ENCODE results near the gene SMCO1. TPM values are rescaled to one million over a fixed set of nuclear protein-coding genes. Genes with fewer than 3 reads are reported as not detected.
A peak's percentile ranks its signal among the peaks of the same experiment; 100 is the strongest.

SMCO1 gene
- total RNA-seq, 1 donor from 2014 or later, result not detected

DNA sequence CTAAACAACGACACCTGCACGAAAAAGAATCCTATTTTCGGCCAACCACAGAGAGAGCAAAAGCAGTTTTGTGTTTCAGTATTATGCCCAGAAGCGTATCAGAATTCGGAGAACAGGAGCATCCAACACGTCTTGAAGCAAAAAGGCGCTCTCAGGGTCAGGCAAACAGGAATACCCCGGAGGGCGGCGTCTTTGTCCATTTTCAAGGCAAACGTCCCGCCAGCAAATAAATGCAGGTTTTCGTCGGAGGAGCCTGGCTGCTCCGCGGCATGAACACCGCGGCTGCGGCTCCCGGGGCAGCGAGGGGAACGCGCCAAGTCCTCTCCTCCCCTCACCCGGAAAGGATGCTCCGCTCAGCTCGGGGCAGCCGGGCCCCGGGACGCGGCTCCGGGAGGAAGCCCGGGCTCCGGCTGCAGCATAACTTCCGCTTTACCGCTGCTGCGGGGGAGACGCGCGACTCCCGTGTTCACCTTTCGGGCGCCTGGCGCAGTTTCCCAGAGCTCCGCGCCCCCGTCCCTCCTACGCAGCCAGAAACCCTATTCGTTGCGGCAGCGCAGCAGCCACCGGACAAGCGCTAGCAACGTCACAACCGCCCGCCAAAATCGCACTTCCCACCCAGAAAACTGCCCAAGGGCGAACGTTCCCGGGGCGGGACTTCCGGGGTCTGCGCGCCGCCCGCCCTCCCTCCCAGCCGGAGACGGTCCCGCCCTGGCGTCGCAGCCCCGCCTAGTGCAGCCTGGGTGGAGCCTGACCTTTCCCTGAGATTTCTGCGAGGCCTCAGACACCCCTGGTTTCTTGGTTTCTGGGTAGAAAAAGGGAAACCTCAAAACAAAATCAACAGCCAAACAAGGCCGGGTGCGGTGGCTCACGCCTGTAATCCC lies 11.7 kb downstream of the SMCO1 start, which contains the start of gene RNF168:
RNF168 (minus strand) TSS at position 573 of the 881 bp plus-strand sequence. CDS start 595 bp downstream, outside the sequence.
- peak; percentile 92 for DNase-seq (ENCODE audit: extremely low spot score, unreplicated experiment)
- peaks cover 3% of the 10 kb centered on the region for H3K27me3 Mint-ChIP-seq
- peak within 1 kb of the TSS; percentile 97 for H3K27ac Mint-ChIP-seq
- H3K36me3 Mint-ChIP-seq, result peaks cover 16% of the 10 kb centered on the region
- TF ChIP-seq, protein P1, sequence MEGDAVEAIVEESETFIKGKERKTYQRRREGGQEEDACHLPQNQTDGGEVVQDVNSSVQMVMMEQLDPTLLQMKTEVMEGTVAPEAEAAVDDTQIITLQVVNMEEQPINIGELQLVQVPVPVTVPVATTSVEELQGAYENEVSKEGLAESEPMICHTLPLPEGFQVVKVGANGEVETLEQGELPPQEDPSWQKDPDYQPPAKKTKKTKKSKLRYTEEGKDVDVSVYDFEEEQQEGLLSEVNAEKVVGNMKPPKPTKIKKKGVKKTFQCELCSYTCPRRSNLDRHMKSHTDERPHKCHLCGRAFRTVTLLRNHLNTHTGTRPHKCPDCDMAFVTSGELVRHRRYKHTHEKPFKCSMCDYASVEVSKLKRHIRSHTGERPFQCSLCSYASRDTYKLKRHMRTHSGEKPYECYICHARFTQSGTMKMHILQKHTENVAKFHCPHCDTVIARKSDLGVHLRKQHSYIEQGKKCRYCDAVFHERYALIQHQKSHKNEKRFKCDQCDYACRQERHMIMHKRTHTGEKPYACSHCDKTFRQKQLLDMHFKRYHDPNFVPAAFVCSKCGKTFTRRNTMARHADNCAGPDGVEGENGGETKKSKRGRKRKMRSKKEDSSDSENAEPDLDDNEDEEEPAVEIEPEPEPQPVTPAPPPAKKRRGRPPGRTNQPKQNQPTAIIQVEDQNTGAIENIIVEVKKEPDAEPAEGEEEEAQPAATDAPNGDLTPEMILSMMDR (conservative IDR thresholded peaks at IDR 0.05), result no peak
- peak within 1 kb of the TSS; percentile 100 for H3K4me3 Mint-ChIP-seq
- H3K4me1 Mint-ChIP-seq (ENCODE audit: unreplicated experiment), result peaks cover 22% of the 10 kb centered on the region
- H3K9me3 Mint-ChIP-seq, result no peaks in the 10 kb centered on the region

DNA sequence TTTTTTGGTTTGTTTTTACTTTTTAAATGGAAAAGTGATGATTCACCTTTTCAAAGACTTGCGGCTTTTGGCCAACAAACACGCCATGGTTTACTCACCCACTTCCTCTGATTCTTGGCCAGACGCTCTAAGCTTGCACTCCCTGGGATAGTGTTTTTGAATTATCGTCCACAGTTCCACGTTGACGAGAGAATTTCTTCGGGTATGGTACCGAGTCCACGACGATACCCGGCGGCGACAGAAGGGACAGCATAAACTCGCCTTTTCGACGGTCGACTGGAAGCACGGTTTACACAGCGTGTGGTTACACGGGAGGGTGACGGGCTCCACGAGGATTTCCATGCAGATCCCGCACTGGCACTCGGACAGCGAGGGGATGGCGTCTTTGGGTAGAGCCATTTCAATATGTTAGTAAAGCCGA lies 12.4 kb downstream of the SMCO1 start:
- H3K27ac Mint-ChIP-seq, result peak overlapping the region; percentile 97
- no peak for DNase-seq (ENCODE audit: extremely low spot score, unreplicated experiment)
- H3K9me3 Mint-ChIP-seq, result no peaks in the 10 kb centered on the region
- H3K36me3 Mint-ChIP-seq, result peaks cover 16% of the 10 kb centered on the region
- peaks cover 22% of the 10 kb centered on the region for H3K4me1 Mint-ChIP-seq (ENCODE audit: unreplicated experiment)
- TF ChIP-seq, protein P1 (conservative IDR thresholded peaks at IDR 0.05), result no peak
- H3K27me3 Mint-ChIP-seq, result peaks cover 3% of the 10 kb centered on the region
- peak overlapping the region; percentile 100 for H3K4me3 Mint-ChIP-seq

DNA sequence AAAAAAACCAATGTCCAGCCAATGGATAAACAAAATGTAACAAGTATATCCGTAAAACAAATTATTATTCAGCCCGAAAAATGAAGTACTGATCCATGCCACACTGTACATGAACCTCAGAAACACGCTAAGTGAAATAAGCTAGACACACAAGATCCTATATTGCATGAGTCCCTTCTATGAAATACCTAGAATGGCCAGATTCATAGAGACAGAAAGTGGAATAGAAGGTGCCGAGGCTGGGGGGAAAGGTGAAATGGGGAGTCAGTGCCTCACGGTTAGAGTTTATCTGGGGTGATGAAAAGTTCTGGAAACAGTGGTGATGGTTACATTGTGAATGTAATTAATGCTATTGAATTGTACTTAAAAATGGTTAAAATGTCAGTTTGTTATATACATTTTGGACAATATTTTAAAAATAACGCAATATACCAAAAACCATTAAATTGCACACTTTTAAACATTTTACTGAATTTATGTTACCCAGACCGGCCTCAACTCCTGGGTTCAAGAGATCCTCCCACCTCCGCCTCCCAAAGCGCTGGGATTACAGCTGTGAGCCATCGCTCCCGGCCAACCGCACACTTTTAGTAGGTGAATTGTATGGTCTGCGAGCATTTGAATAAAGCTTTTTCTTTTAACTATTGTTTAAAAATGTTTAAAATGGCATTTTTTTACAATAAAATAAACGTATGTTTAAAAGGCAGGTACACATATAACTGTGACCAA lies 13.7 kb downstream of the SMCO1 start:
- Mint-ChIP-seq H3K36me3 (peaks cover 18% of the 10 kb centered on the region), H3K27ac (peak overlapping the region; percentile 97), H3K4me1 (ENCODE audit: unreplicated experiment) (peaks cover 22% of the 10 kb centered on the region), H3K4me3 (peak overlapping the region; percentile 100), H3K9me3 (no peaks in the 10 kb centered on the region), H3K27me3 (no peaks in the 10 kb centered on the region)
- TF ChIP-seq, protein P1 (conservative IDR thresholded peaks at IDR 0.05), result no peak
- DNase-seq (ENCODE audit: extremely low spot score, unreplicated experiment), result no peak

DNA sequence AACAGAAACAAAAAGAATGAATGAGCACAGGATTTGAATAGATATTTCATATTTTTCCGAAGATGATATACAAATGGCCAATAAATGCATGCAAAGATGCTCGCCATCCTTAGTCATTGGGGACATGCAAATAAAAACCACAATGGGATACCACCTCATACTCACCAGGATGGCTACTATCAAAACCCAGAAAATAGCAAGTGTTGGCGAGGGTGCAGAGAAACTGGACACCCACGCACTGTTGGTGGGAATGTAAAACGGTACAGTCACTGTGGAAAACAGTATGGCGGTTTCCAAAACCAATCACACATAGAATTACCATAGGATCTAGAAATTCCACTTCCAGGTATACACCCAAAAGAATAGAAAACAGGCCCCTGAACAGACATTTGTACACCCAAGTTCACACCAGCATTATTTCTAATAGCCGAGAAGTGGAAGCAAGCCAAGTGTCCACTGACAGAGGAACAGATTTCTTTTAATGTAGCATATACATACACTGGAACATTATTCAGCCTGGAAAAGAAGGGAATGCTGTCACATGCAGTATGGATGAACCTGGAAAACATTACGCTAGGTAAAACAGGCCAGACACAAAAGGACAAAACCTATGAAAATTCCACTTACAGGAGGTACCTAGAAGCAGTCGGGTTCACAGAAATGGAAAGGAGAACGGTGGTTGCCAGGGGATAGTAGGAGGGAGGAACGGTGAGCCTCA lies 15.2 kb downstream of the SMCO1 start:
- H3K9me3 Mint-ChIP-seq, result no peaks in the 10 kb centered on the region
- H3K27ac Mint-ChIP-seq, result peak overlapping the region; percentile 59
- TF ChIP-seq, protein P1 (conservative IDR thresholded peaks at IDR 0.05), result no peak
- H3K4me1 Mint-ChIP-seq (ENCODE audit: unreplicated experiment), result peaks cover 22% of the 10 kb centered on the region
- H3K4me3 Mint-ChIP-seq, result peak overlapping the region; percentile 100
- peaks cover 29% of the 10 kb centered on the region for H3K36me3 Mint-ChIP-seq
- H3K27me3 Mint-ChIP-seq, result no peaks in the 10 kb centered on the region
- DNase-seq (ENCODE audit: extremely low spot score, unreplicated experiment), result no peak

DNA sequence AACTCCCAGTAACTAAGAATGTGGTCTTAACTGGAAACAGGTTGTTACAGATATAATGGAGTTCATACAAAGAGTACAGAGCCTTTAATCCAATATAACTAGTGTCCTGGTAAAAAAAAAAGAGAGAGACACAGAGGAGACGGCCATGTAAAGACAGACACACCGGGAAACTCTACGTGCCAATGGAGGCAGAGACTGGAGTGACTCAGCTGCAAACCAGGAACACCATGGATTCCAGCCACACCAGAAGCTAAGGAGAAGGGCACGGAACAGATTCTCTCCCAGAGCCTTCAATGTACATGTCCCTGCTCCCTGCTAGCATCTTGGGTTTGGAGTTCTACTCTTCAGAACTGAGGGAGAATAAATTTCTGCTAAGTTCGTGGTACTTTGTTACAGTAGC lies 16.1 kb downstream of the SMCO1 start:
- no peak for DNase-seq (ENCODE audit: extremely low spot score, unreplicated experiment)
- Mint-ChIP-seq H3K27me3 (no peaks in the 10 kb centered on the region), H3K36me3 (peaks cover 31% of the 10 kb centered on the region), H3K27ac (peak overlapping the region; percentile 27), H3K9me3 (no peaks in the 10 kb centered on the region), H3K4me3 (peak overlapping the region; percentile 58), H3K4me1 (ENCODE audit: unreplicated experiment) (peaks cover 22% of the 10 kb centered on the region)
- TF ChIP-seq, protein P1 (conservative IDR thresholded peaks at IDR 0.05), result no peak

Data from type B pancreatic cell (in vitro differentiated cells).